Measurements from ENCODE around the gene TNFRSF19. TPM values are rescaled to one million over a fixed set of nuclear protein-coding genes. Genes with fewer than 3 reads are reported as not detected.
A peak's percentile ranks its signal among the peaks of the same experiment; 100 is the strongest.

The TNFRSF19 gene
- total and polyA plus RNA-seq, 2 of the 4 experiments (the other 2 are of a cell fraction), result 18.6 to 26.3 TPM

- Histone ChIP-seq H4K20me1 (ENCODE audit: insufficient read depth, low read length) (no peaks in the 10 kb centered on the region), H2BK120ac (ENCODE audit: low read depth, low read length) (no peak overlapping the region), H4K8ac (ENCODE audit: low read depth in 2 of 2, low read length in 2 of 2) (no peak overlapping the region), H3K9ac (ENCODE audit: low read depth, low read length) (no peak overlapping the region), H3K79me1 (ENCODE audit: low read depth in 1 of 2, low read length in 2 of 2) (peaks cover 7 to 12% of the 10 kb centered on the region in 2 experiments; a peak in 1 of 4 replicates), H2AK5ac (ENCODE audit: low read depth, low read length) (0 out of 2 replicates have a peak overlapping the region, but pooled peaks have one; percentile 49), H2AK9ac (replicated peaks; ENCODE audit: low read depth, low read length, poor library complexity) (no peak overlapping the region), H4K91ac (ENCODE audit: insufficient read depth, low read depth, low read length) (no peak overlapping the region), H3K14ac (replicated peaks; ENCODE audit: low read depth, low read length) (no peak overlapping the region; the same call in 1 of the 2 replicates), H3K18ac (ENCODE audit: low read depth, low read length) (no peak overlapping the region; the same call in 1 of the 2 replicates), H2AFZ (replicated peaks; ENCODE audit: low read length, poor library complexity) (no peak overlapping the region), H4K5ac (ENCODE audit: low read depth, low read length) (no peak overlapping the region), H3K4me2 (ENCODE audit: low read depth, low read length) (no peak overlapping the region), H2BK15ac (ENCODE audit: low read depth, low read length) (no peak overlapping the region; the same call in 2 of the 3 replicates), H3K4ac (ENCODE audit: low read depth, low read length) (no peak overlapping the region), H2BK5ac (ENCODE audit: low read depth, low read length, poor library complexity, severe bottlenecking) (no peak overlapping the region), H3K4me3 (ENCODE audit: insufficient read depth, low read depth, low read length) (no peak overlapping the region), H3K27me3 (ENCODE audit: control insufficient read depth, insufficient read depth, low read length) (no peaks in the 10 kb centered on the region), H3K23ac (ENCODE audit: low read depth, low read length) (no peak overlapping the region), H3K4me1 (ENCODE audit: control insufficient read depth, insufficient read depth, low read length) (no peaks in the 10 kb centered on the region; the same call in 1 of the 2 replicates), H3K36me3 (ENCODE audit: control insufficient read depth, insufficient read depth, low read length) (peaks cover 29% of the 10 kb centered on the region), H3K27ac (ENCODE audit: insufficient read depth, low read length) (no peak overlapping the region), H3K9me1 (ENCODE audit: insufficient read depth, low read length) (peaks cover 5% of the 10 kb centered on the region; the same call in 1 of the 2 replicates), H3K9me3 (ENCODE audit: control insufficient read depth, insufficient read depth, low read length) (no peaks in the 10 kb centered on the region), H2BK20ac (ENCODE audit: low read depth, low read length) (no peak overlapping the region), H3K56ac (ENCODE audit: extremely low read depth, insufficient read depth, low read length) (no peak overlapping the region)
- WGBS, 2 experiments (ENCODE audit: extremely low coverage in 2 of 2, insufficient read length in 1 of 2), result no CpG with 5 or more reads among the region's 1 CpG
- in situ Hi-C loops (cut with MboI; ENCODE audit: low sequenced_read_pairs), result no loop called here
- ChIA-PET POLR2A (ENCODE audit: unreplicated experiment) (no interaction called here), CTCF (interaction anchor here (1.8 kb wide), 1 partner anchor 36 kb away, joined by 4 read pairs; no protein-coding TSS in a partner anchor)
- no TSS peak for BruUV-seq (replicated peaks)
- TF ChIP-seq FOS (IDR thresholded peaks at IDR 0.05; ENCODE audit: low read depth, low read length) (no peak), NFE2L2 (IDR thresholded peaks at IDR 0.05; ENCODE audit: low read depth, low read length) (no peak), CEBPB (IDR thresholded peaks at IDR 0.05; ENCODE audit: low read depth, low read length) (no peak), RAD21 (IDR thresholded peaks at IDR 0.05; ENCODE audit: low read length) (no peak), MAZ (IDR thresholded peaks at IDR 0.05; ENCODE audit: borderline replicate concordance, low read depth, low read length) (no peak), CHD1 (IDR thresholded peaks at IDR 0.05; ENCODE audit: low read depth, low read length) (no peak), MAFK (IDR thresholded peaks at IDR 0.05; ENCODE audit: low read depth, low read length) (no peak), SMC3 (IDR thresholded peaks at IDR 0.05; ENCODE audit: low read depth, low read length) (no peak), MXI1 (IDR thresholded peaks at IDR 0.05; ENCODE audit: borderline replicate concordance, low read depth, low read length) (no peak), POLR2A (IDR thresholded peaks at IDR 0.05; ENCODE audit: low read depth, low read length) (no peak), BHLHE40 (IDR thresholded peaks at IDR 0.05; ENCODE audit: low read depth, low read length) (no peak), RCOR1 (IDR thresholded peaks at IDR 0.05; ENCODE audit: insufficient replicate concordance, low read length) (no peak), RFX5 (IDR thresholded peaks at IDR 0.05; ENCODE audit: low read depth, low read length) (no peak)
- TF ChIP-seq, protein P1, sequence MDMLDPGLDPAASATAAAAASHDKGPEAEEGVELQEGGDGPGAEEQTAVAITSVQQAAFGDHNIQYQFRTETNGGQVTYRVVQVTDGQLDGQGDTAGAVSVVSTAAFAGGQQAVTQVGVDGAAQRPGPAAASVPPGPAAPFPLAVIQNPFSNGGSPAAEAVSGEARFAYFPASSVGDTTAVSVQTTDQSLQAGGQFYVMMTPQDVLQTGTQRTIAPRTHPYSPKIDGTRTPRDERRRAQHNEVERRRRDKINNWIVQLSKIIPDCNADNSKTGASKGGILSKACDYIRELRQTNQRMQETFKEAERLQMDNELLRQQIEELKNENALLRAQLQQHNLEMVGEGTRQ (IDR thresholded peaks at IDR 0.05; ENCODE audit: low read depth, low read length), result no peak
- TF ChIP-seq, protein P2, sequence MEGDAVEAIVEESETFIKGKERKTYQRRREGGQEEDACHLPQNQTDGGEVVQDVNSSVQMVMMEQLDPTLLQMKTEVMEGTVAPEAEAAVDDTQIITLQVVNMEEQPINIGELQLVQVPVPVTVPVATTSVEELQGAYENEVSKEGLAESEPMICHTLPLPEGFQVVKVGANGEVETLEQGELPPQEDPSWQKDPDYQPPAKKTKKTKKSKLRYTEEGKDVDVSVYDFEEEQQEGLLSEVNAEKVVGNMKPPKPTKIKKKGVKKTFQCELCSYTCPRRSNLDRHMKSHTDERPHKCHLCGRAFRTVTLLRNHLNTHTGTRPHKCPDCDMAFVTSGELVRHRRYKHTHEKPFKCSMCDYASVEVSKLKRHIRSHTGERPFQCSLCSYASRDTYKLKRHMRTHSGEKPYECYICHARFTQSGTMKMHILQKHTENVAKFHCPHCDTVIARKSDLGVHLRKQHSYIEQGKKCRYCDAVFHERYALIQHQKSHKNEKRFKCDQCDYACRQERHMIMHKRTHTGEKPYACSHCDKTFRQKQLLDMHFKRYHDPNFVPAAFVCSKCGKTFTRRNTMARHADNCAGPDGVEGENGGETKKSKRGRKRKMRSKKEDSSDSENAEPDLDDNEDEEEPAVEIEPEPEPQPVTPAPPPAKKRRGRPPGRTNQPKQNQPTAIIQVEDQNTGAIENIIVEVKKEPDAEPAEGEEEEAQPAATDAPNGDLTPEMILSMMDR (conservative IDR thresholded peaks at IDR 0.05; ENCODE audit: low read depth, low read length), result no peak
- intact Hi-C loops (cut with micrococcal nuclease), result no loop called here
- peak; percentile 53 for ATAC-seq (ENCODE audit: low read depth)
- dilution Hi-C loops (cut with HindIII; ENCODE audit: low sequenced_read_pairs, unreplicated experiment), result no loop called here
- DNase-seq, result peak; percentile 70
These were observed 28.2 kb downstream of the TNFRSF19 start for GRCh38 chr13:23598369-23598768.

Measured in IMR-90 (cell line).